HCT116 (cell line): Measurements from ENCODE around the gene GCNT1. TPM values are rescaled to one million over a fixed set of nuclear protein-coding genes. Genes with fewer than 3 reads are reported as not detected.

Experiments used
- ATAC-seq: fragments of 200-7000 bp; cut with Tn5 transposase; 2 replicates; pipeline ENCODE4 v1.9.1; 2020; ENCODE audit warnings: mild to moderate bottlenecking, moderate library complexity
- BruUV-seq: library from RNA; stranded (reverse); fragments of 400-500 nt; replicated peaks from 2 replicates; lab custom pipeline; 2021; lab: Mats Ljungman, UMichigan
- CTCF ChIA-PET: fragments of 300-600 bp; sonication (Branson Sonifier 250); formaldehyde crosslinking; loops from one replicate; lab custom pipeline; 2021; ENCODE audit warnings: antibody characterized with exemption; lab: Charles Lee
- POLR2A ChIA-PET: fragments of 300-600, 350-600 bp; sonication (Branson Sonifier 250); formaldehyde crosslinking; loops from one replicate; lab custom pipeline; 2021; ENCODE audit warnings: antibody characterized with exemption; lab: Charles Lee
- RAD21 ChIA-PET, 2 experiments: fragments of 300-600 bp; sonication (Branson Sonifier 250); formaldehyde crosslinking; loops; one replicate each; lab custom pipeline; 2023; ENCODE audit warnings: low total read pairs in 2 of 2; ENCODE audit not compliant: uncharacterized antibody in 2 of 2, unreplicated experiment in 2 of 2, low non-redundant PET in 1 of 2; lab: Charles Lee
- DNase-seq: peaks from one replicate; pipeline ENCODE4 v3.0.0-alpha.2; 2010; ENCODE audit warnings: low read depth, low spot score
- H2AFZ ChIP-seq: fragments of 200-600 bp; shearing (Covaris generic), sonication (generic); 2 replicates; pipeline ENCODE4 v1.6.1; 2017; ENCODE audit warnings: low read depth, mixed run types, mixed read lengths, antibody characterized with exemption, low read length; ENCODE audit not compliant: poor library complexity, severe bottlenecking
- H3K27ac ChIP-seq: 2 replicates; pipeline ENCODE4 v1.5.1; 2012; ENCODE audit warnings: low read depth, low read length
- H3K27me3 ChIP-seq: fragments of 200-600 bp; sonication (generic); 2 replicates; pipeline ENCODE4 v1.6.1; 2016; ENCODE audit warnings: mixed run types, low read length, mixed read lengths; ENCODE audit not compliant: insufficient read depth
- H3K36me3 ChIP-seq, 2 experiments: fragments of 200-500 bp in 1 of 2; fragments of 200-600 bp in 1 of 2; sonication (Bioruptor generic) in 1 of 2; sonication (generic) in 1 of 2; 2 replicates each; pipeline versions ENCODE4 v1.5.1 to v1.6.1; 2014 to 2016; ENCODE audit warnings: low read length in 2 of 2, inconsistent platforms in 1 of 2, mixed read lengths in 1 of 2, mixed run types in 1 of 2; ENCODE audit not compliant: insufficient read depth in 2 of 2, control insufficient read depth in 1 of 2
- H3K4me1 ChIP-seq, 2 experiments: fragments of 200-600 bp in 1 of 2; sonication (generic) in 1 of 2; 2 replicates each; pipeline versions ENCODE4 v1.5.1 to v1.6.1; 2012 to 2017; ENCODE audit warnings: low read length in 2 of 2, inconsistent platforms in 1 of 2, mild to moderate bottlenecking in 1 of 2, mixed read lengths in 1 of 2, mixed run types in 1 of 2, moderate library complexity in 1 of 2; ENCODE audit not compliant: insufficient read depth in 2 of 2, control insufficient read depth in 1 of 2
- H3K4me2 ChIP-seq: fragments of 200-600 bp; sonication (generic); 2 replicates; pipeline ENCODE4 v1.6.1; 2017; ENCODE audit warnings: mixed run types, low read length, mixed read lengths
- H3K4me3 ChIP-seq, 2 experiments: fragments of 200-600 bp in 1 of 2; sonication (generic) in 1 of 2; replicated peaks in 1 of 2; 2 replicates each; pipeline ENCODE4 v1.5.1; 2011 to 2016; ENCODE audit warnings: low read length in 2 of 2, control low read depth in 1 of 2, low read depth in 1 of 2, mild to moderate bottlenecking in 1 of 2, mixed read lengths in 1 of 2, mixed run types in 1 of 2
- H3K79me2 ChIP-seq: fragments of 200-600 bp; sonication (generic); 2 replicates; pipeline ENCODE4 v1.6.1; 2017; ENCODE audit warnings: mild to moderate bottlenecking, mixed run types, low read length, moderate library complexity, mixed read lengths; ENCODE audit not compliant: insufficient read depth
- H3K9ac ChIP-seq: fragments of 200-600 bp; sonication (generic); 2 replicates; pipeline ENCODE4 v1.6.1; 2016; ENCODE audit warnings: low read length, mixed read lengths
- H3K9me2 ChIP-seq: fragments of 200-600 bp; sonication (generic), shearing (Covaris generic); 2 replicates; pipeline ENCODE4 v1.6.1; 2017; ENCODE audit warnings: mixed run types, mild to moderate bottlenecking, moderate library complexity; ENCODE audit not compliant: insufficient read depth
- H3K9me3 ChIP-seq, 2 experiments: fragments of 200-500 bp in 1 of 2; fragments of 200-600 bp in 1 of 2; sonication (Bioruptor generic) in 1 of 2; sonication (generic) in 1 of 2; 2 replicates each; pipeline ENCODE4 v1.6.1; 2014 to 2017; ENCODE audit warnings: low read length in 2 of 2, mixed read lengths in 2 of 2, inconsistent platforms in 1 of 2, low read depth in 1 of 2, mild to moderate bottlenecking in 1 of 2, mixed run types in 1 of 2, moderate library complexity in 1 of 2; ENCODE audit not compliant: control insufficient read depth in 1 of 2, insufficient read depth in 1 of 2
- H4K20me1 ChIP-seq: fragments of 200-600 bp; sonication (generic), shearing (Covaris generic); 2 replicates; pipeline ENCODE4 v1.6.1; 2017; ENCODE audit warnings: mixed run types, mild to moderate bottlenecking, moderate library complexity; ENCODE audit not compliant: insufficient read depth
- CBX3 ChIP-seq: IDR thresholded peaks from 2 replicates; pipeline ENCODE4 v1.6.1; 2012; ENCODE audit warnings: low read depth
- EZH2 ChIP-seq: fragments of 200-600 bp; sonication (generic); IDR thresholded peaks from 2 replicates; pipeline ENCODE4 v1.6.1; 2017; ENCODE audit warnings: antibody characterized with exemption, mixed run types
- RAD21 ChIP-seq: IDR thresholded peaks from 2 replicates; pipeline ENCODE4 v1.6.1; 2012; ENCODE audit warnings: low read depth, mild to moderate bottlenecking
- SIN3A ChIP-seq: IDR thresholded peaks from 2 replicates; pipeline ENCODE4 v1.6.1; 2012; ENCODE audit warnings: low read depth
- SRF ChIP-seq: IDR thresholded peaks from 2 replicates; pipeline ENCODE4 v1.6.1; 2012; ENCODE audit warnings: low read depth
- TCF7L2 ChIP-seq: IDR thresholded peaks from 2 replicates; pipeline ENCODE4 v1.7.0; 2011; ENCODE audit warnings: borderline replicate concordance, inconsistent platforms; ENCODE audit not compliant: insufficient read depth, insufficient read length; ENCODE audit errors: extremely low read depth
- YY1 ChIP-seq: IDR thresholded peaks from 2 replicates; pipeline ENCODE4 v1.6.1; 2011; ENCODE audit warnings: low read length, low read depth, moderate library complexity, mild to moderate bottlenecking; ENCODE audit not compliant: insufficient replicate concordance; ENCODE audit errors: extremely low read depth
- intact Hi-C: fragments of 100-400 bp; cut with micrococcal nuclease; formaldehyde crosslinking; loops from 2 replicates; pipeline ENCODE4 v1.10.0; 2022
- total RNA-seq: library from RNA; stranded (reverse); gene quantifications from one replicate; pipeline ENCODE4 v1.2.1, GENCODE V29; 2021; ENCODE audit not compliant: unreplicated experiment
- TF ChIP-seq, protein P1 (sequence below), 3 experiments: fragments of 200-600 bp in 1 of 3; sonication (generic) in 1 of 3; IDR thresholded peaks in 2 of 3; conservative IDR thresholded peaks in 1 of 3; 2 replicates each; pipeline ENCODE4 v1.5.1; 2012 to 2017; ENCODE audit warnings: low read depth in 2 of 3, low read length in 2 of 3, antibody characterized with exemption in 1 of 3, borderline replicate concordance in 1 of 3, control low read depth in 1 of 3, mild to moderate bottlenecking in 1 of 3, mixed read lengths in 1 of 3, mixed run types in 1 of 3, moderate library complexity in 1 of 3; ENCODE audit not compliant: insufficient read depth in 1 of 3
- TF ChIP-seq, protein P2 (sequence below): IDR thresholded peaks from 2 replicates; pipeline ENCODE4 v1.6.1; 2012

Gene GCNT1
- total RNA-seq, 1 experiment from 2014 or later = 5.8 TPM

DNA sequence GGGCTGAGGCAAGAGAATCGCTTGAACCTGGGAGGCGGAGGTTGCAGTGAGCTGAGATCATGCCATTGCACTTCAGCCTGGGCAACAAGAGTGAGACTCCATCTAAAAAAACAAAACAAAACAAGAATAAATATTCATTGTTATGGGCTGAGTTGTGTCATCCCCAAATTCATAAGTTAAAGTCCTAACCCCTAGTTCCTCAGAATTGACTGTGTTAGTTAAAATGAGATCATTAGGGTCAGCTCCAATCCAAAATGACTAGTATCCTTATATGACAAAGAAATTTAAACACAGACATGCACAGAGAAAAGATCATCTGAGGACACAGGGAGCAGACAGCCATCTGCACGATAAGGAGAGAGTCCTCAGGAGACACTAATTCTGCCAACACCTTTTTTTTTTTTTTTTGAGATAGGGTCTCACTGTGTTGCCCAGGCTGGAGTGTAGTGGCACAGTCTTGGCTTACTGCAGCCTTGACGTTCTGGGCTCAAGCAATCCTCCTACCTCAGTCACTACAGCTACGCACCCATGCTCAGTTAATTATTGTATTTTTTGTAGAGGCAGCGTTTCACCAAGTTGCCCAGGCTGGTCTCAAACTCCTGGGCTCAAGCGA, 32.1 kb upstream of the GCNT1 start:
- POLR2A ChIA-PET = no interaction called here
- H3K4me2 ChIP-seq = no peak overlapping the region
- intact Hi-C loops = no loop called here
- H3K9ac ChIP-seq = no peak overlapping the region
- ATAC-seq (no peak), DNase-seq (no peak)
- RAD21 ChIA-PET = no interaction called here
- H3K4me1 ChIP-seq = no peaks in the 10 kb centered on the region
- H2AFZ ChIP-seq = no peak overlapping the region
- no peak overlapping the region for H3K4me3 ChIP-seq
- H3K9me2 ChIP-seq = no peaks in the 10 kb centered on the region
- H4K20me1 ChIP-seq = no peaks in the 10 kb centered on the region
- no peaks in the 10 kb centered on the region for H3K36me3 ChIP-seq
- no peaks in the 10 kb centered on the region for H3K79me2 ChIP-seq
- CTCF ChIA-PET = no interaction called here
- no TSS peak for BruUV-seq
- TF ChIP-seq CBX3 = no peak
- no peak for TF ChIP-seq RAD21
- TF ChIP-seq TCF7L2 = no peak
- TF ChIP-seq SIN3A = no peak
- no peak for TF ChIP-seq SRF
- no peak for TF ChIP-seq EZH2
- no peak for TF ChIP-seq YY1
- TF ChIP-seq, protein P1, sequence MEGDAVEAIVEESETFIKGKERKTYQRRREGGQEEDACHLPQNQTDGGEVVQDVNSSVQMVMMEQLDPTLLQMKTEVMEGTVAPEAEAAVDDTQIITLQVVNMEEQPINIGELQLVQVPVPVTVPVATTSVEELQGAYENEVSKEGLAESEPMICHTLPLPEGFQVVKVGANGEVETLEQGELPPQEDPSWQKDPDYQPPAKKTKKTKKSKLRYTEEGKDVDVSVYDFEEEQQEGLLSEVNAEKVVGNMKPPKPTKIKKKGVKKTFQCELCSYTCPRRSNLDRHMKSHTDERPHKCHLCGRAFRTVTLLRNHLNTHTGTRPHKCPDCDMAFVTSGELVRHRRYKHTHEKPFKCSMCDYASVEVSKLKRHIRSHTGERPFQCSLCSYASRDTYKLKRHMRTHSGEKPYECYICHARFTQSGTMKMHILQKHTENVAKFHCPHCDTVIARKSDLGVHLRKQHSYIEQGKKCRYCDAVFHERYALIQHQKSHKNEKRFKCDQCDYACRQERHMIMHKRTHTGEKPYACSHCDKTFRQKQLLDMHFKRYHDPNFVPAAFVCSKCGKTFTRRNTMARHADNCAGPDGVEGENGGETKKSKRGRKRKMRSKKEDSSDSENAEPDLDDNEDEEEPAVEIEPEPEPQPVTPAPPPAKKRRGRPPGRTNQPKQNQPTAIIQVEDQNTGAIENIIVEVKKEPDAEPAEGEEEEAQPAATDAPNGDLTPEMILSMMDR (IDR thresholded peaks at IDR 0.05 in 2 of 3, conservative IDR thresholded peaks at IDR 0.05 in 1 of 3; ENCODE audit: borderline replicate concordance in 1 of 3, insufficient read depth in 1 of 3, low read depth in 2 of 3, low read length in 2 of 3) = no peak
- TF ChIP-seq, protein P2, sequence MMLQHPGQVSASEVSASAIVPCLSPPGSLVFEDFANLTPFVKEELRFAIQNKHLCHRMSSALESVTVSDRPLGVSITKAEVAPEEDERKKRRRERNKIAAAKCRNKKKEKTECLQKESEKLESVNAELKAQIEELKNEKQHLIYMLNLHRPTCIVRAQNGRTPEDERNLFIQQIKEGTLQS = no peak
- H3K27ac ChIP-seq = no peak overlapping the region
- no peaks in the 10 kb centered on the region for H3K27me3 ChIP-seq
- no peaks in the 10 kb centered on the region for H3K9me3 ChIP-seq
